ENCODE data around the gene SELENOI.

DNA sequence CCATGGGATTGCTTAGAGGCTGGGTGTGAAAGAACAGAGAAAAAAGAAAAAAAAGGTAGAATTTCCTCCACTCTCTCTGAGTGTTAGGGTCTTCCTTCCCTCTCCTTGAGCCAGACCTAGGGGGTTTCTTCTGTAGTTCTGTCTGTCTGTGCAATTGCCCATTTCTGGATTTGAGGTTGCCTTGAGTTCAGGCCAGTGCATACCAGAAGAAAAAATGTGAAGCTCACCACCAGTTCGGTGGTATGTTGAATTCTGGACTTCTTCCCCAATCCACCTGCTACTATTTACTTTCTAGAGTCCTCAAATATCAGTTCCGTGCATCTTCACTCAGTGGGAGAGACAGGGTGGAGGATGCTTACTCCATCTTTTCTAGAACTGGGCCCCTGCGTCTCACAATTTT lies 15.3 kb upstream of the SELENOI start:
- TF ChIP-seq, protein P1, sequence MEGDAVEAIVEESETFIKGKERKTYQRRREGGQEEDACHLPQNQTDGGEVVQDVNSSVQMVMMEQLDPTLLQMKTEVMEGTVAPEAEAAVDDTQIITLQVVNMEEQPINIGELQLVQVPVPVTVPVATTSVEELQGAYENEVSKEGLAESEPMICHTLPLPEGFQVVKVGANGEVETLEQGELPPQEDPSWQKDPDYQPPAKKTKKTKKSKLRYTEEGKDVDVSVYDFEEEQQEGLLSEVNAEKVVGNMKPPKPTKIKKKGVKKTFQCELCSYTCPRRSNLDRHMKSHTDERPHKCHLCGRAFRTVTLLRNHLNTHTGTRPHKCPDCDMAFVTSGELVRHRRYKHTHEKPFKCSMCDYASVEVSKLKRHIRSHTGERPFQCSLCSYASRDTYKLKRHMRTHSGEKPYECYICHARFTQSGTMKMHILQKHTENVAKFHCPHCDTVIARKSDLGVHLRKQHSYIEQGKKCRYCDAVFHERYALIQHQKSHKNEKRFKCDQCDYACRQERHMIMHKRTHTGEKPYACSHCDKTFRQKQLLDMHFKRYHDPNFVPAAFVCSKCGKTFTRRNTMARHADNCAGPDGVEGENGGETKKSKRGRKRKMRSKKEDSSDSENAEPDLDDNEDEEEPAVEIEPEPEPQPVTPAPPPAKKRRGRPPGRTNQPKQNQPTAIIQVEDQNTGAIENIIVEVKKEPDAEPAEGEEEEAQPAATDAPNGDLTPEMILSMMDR (IDR thresholded peaks at IDR 0.05 in 2 of 3, conservative IDR thresholded peaks at IDR 0.05 in 1 of 3; ENCODE audit: control insufficient read depth in 2 of 3, extremely low read depth in 1 of 3, insufficient read depth in 1 of 3, low read depth in 3 of 3, low read length in 3 of 3), result no peak
- TF ChIP-seq POLR2AphosphoS5 (IDR thresholded peaks at IDR 0.05; ENCODE audit: low read length), result no peak
- TF ChIP-seq JUNB (IDR thresholded peaks at IDR 0.05), result no peak
- TF ChIP-seq, protein P2, sequence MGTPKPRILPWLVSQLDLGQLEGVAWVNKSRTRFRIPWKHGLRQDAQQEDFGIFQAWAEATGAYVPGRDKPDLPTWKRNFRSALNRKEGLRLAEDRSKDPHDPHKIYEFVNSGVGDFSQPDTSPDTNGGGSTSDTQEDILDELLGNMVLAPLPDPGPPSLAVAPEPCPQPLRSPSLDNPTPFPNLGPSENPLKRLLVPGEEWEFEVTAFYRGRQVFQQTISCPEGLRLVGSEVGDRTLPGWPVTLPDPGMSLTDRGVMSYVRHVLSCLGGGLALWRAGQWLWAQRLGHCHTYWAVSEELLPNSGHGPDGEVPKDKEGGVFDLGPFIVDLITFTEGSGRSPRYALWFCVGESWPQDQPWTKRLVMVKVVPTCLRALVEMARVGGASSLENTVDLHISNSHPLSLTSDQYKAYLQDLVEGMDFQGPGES (IDR thresholded peaks at IDR 0.05), result no peak
- TF ChIP-seq TAF1 (IDR thresholded peaks at IDR 0.05; ENCODE audit: borderline replicate concordance, low read depth, low read length), result no peak
- TF ChIP-seq NFIC (IDR thresholded peaks at IDR 0.05; ENCODE audit: low read depth, low read length), result no peak
- TF ChIP-seq EP300 (IDR thresholded peaks at IDR 0.05; ENCODE audit: borderline replicate concordance in 1 of 2, control insufficient read depth in 1 of 2, low read depth in 2 of 2, low read length in 2 of 2), result no peak
- TF ChIP-seq SIX5 (IDR thresholded peaks at IDR 0.05; ENCODE audit: low read depth, low read length, severe bottlenecking), result no peak
- TF ChIP-seq, protein P3, sequence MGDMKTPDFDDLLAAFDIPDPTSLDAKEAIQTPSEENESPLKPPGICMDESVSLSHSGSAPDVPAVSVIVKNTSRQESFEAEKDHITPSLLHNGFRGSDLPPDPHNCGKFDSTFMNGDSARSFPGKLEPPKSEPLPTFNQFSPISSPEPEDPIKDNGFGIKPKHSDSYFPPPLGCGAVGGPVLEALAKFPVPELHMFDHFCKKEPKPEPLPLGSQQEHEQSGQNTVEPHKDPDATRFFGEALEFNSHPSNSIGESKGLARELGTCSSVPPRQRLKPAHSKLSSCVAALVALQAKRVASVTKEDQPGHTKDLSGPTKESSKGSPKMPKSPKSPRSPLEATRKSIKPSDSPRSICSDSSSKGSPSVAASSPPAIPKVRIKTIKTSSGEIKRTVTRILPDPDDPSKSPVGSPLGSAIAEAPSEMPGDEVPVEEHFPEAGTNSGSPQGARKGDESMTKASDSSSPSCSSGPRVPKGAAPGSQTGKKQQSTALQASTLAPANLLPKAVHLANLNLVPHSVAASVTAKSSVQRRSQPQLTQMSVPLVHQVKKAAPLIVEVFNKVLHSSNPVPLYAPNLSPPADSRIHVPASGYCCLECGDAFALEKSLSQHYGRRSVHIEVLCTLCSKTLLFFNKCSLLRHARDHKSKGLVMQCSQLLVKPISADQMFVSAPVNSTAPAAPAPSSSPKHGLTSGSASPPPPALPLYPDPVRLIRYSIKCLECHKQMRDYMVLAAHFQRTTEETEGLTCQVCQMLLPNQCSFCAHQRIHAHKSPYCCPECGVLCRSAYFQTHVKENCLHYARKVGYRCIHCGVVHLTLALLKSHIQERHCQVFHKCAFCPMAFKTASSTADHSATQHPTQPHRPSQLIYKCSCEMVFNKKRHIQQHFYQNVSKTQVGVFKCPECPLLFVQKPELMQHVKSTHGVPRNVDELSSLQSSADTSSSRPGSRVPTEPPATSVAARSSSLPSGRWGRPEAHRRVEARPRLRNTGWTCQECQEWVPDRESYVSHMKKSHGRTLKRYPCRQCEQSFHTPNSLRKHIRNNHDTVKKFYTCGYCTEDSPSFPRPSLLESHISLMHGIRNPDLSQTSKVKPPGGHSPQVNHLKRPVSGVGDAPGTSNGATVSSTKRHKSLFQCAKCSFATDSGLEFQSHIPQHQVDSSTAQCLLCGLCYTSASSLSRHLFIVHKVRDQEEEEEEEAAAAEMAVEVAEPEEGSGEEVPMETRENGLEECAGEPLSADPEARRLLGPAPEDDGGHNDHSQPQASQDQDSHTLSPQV (IDR thresholded peaks at IDR 0.05), result no peak
- TF ChIP-seq ASH2L (IDR thresholded peaks at IDR 0.05; ENCODE audit: borderline replicate concordance, low read depth), result no peak
- TF ChIP-seq, protein P4, sequence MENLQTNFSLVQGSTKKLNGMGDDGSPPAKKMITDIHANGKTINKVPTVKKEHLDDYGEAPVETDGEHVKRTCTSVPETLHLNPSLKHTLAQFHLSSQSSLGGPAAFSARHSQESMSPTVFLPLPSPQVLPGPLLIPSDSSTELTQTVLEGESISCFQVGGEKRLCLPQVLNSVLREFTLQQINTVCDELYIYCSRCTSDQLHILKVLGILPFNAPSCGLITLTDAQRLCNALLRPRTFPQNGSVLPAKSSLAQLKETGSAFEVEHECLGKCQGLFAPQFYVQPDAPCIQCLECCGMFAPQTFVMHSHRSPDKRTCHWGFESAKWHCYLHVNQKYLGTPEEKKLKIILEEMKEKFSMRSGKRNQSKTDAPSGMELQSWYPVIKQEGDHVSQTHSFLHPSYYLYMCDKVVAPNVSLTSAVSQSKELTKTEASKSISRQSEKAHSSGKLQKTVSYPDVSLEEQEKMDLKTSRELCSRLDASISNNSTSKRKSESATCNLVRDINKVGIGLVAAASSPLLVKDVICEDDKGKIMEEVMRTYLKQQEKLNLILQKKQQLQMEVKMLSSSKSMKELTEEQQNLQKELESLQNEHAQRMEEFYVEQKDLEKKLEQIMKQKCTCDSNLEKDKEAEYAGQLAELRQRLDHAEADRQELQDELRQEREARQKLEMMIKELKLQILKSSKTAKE (IDR thresholded peaks at IDR 0.05; ENCODE audit: low read depth, poor library complexity, severe bottlenecking), result no peak
- TF ChIP-seq POLR2AphosphoS2 (IDR thresholded peaks at IDR 0.05; ENCODE audit: low read depth, low read length), result no peak
- TF ChIP-seq EGR1 (IDR thresholded peaks at IDR 0.05; ENCODE audit: borderline replicate concordance in 1 of 2, low read depth in 2 of 2, low read length in 2 of 2), result no peak
